K562 (cell line): ENCODE measurements around the gene MEX3A. TPM values are rescaled to one million over a fixed set of nuclear protein-coding genes. Genes with fewer than 3 reads are reported as not detected.

Experiments
- CHD2 ChIP-seq: IDR thresholded peaks from 2 replicates; pipeline ENCODE4 v1.6.1; 2011; ENCODE audit warnings: low read depth, low read length
- MYC ChIP-seq, 2 experiments: fragments of 250-450 bp in 1 of 2; sonication (Bioruptor Pico) in 1 of 2; IDR thresholded peaks; 2 replicates each; pipeline versions ENCODE4 v1.5.1 to v1.6.1; 2012 to 2021; ENCODE audit warnings: low read depth in 2 of 2, borderline replicate concordance in 1 of 2, improper control_type of control experiment in 1 of 2, low read length in 1 of 2, mild to moderate bottlenecking in 1 of 2, moderate library complexity in 1 of 2
- SMAD4 ChIP-seq: fragments of 250-450 bp; sonication (Bioruptor Pico); conservative IDR thresholded peaks from 2 replicates; pipeline ENCODE4 v1.8.0; 2021; ENCODE audit warnings: inconsistent platforms, mild to moderate bottlenecking, moderate library complexity
- TAF15 ChIP-seq: fragments of 200-400 bp; formaldehyde crosslinking; IDR thresholded peaks from 2 replicates; pipeline ENCODE4 v1.6.1; 2017; ENCODE audit warnings: mild to moderate bottlenecking, low read depth, low read length, moderate library complexity
- ZBTB11 ChIP-seq, 3 experiments: fragments of 200-800 bp in 1 of 3; fragments of 250-450 bp in 1 of 3; fragments of 450-650 bp in 1 of 3; sonication (Bioruptor Pico) in 1 of 3; sonication (Bioruptor generic) in 1 of 3; formaldehyde crosslinking in 1 of 3; IDR thresholded peaks; 2 replicates each; pipeline versions ENCODE4 v1.6.1 to v1.8.0; 2016 to 2022; ENCODE audit warnings: mild to moderate bottlenecking in 2 of 3, missing genetic modification characterization in 2 of 3, missing compliant biosample characterization in 1 of 3, moderate library complexity in 1 of 3
- ZFP36 ChIP-seq: fragments of 150-350 bp; IDR thresholded peaks from 2 replicates; pipeline ENCODE4 v1.6.1; 2018; ENCODE audit warnings: low read length, low read depth; ENCODE audit not compliant: partially characterized antibody
- ZNF431 ChIP-seq: sonication (generic); formaldehyde crosslinking; IDR thresholded peaks from 2 replicates; pipeline ENCODE4 v1.8.0; 2022; ENCODE audit warnings: mild to moderate bottlenecking, missing genetic modification reagents
- polyA plus RNA-seq, 8 experiments: library from polyadenylated mRNA; depleted of rRNA in 4 of 8; stranded (reverse) in 5 of 8; unstranded in 3 of 8; fragments of >200 nt; fragmentation: Nextera tagmentation in 2 of 8; fragmentation: Illumina TruSeq in 1 of 8; extraction: Ambion mirVana in 2 of 8; extraction: Trizol in 1 of 8; gene quantifications; 2 replicates each; pipeline versions ENCODE4 v1.2.1 to v1.2.3, GENCODE V29; 2011 to 2014; ENCODE audit warnings: inconsistent platforms in 1 of 8, missing spikeins in 1 of 8
- total RNA-seq, 7 experiments: library from RNA; depleted of rRNA in 6 of 7; stranded (reverse); fragments of >200 nt in 6 of 7; fragmentation: Illumina TruSeq in 2 of 7; extraction: Trizol in 2 of 7; gene quantifications; 2 replicates each; pipeline versions ENCODE4 v1.2.1 to v1.2.3, GENCODE V29; 2011 to 2021; ENCODE audit warnings: low replicate concordance in 1 of 7
- TF ChIP-seq, protein P1 (sequence below), 2 experiments: IDR thresholded peaks; 2 replicates each; pipeline ENCODE4 v1.6.1; 2011; ENCODE audit warnings: borderline replicate concordance in 1 of 2, control low read depth in 1 of 2, low read depth in 1 of 2, low read length in 1 of 2, mild to moderate bottlenecking in 1 of 2, mixed read lengths in 1 of 2, moderate library complexity in 1 of 2; ENCODE audit not compliant: insufficient read depth in 1 of 2, insufficient read length in 1 of 2, poor library complexity in 1 of 2, severe bottlenecking in 1 of 2; ENCODE audit errors: extremely low read depth in 1 of 2
- TF ChIP-seq, protein P2 (sequence below): fragments of 450-650 bp; IDR thresholded peaks from 2 replicates; pipeline ENCODE4 v1.6.1; 2017; ENCODE audit warnings: antibody characterized with exemption, mild to moderate bottlenecking
- TF ChIP-seq, protein P3 (sequence below): fragments of 450-650 bp; IDR thresholded peaks from 2 replicates; pipeline ENCODE4 v1.6.1; 2016; ENCODE audit warnings: missing biosample characterization, missing genetic modification characterization

Gene MEX3A
- total and polyA plus RNA-seq, 9 of the 15 experiments (the other 6 are each of a cell fraction or from before 2014, with no cell fraction given): 0.36 to 13.7 (median 5.2) TPM

DNA sequence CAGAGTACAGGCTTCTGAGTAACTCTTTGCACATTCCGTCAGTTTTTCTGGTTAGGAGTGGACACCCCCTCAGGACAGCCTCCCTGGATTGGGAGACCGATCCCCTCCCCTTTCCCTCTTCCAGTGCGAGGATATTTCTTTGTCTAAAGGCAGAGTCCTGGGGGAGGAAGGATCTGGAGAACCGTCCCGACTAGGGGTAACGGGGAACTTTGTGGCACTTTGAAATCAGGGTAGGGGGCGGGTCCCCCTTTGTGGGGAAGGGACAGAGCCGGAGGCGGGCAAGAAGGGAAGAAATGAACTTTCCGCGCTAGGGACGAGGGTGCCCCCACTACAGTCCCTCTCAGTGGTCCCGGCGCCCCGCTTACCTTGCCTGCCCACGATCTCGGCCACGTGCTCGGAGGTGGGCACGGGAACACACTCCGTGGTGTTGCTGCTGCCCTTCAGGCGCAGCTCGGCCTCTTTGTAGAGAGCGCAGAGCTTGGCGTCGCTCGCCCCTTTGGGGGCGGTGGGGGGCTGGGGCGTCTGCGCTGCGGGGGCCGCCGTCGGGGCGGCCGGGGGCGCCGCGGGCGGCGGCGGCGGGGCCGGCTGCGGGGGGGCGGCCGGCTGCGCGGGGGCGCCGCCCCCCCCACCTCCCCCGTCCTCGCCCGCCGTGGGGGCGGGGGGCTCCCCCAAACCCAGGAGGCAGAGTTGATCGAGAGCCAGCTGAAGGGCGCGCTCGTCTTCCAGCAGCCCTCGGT is 917 bp downstream of the MEX3A start (continued):
- TF ChIP-seq ZBTB11 (CRISPR knock-in tag; IDR thresholded peaks at IDR 0.05): peak in 1 of 3 experiments; percentile 29; a peak in 2 of 6 replicates
- 0 out of 2 replicates have a peak, but pooled peaks have one; percentile 11 for TF ChIP-seq CHD2
- TF ChIP-seq, protein P1, sequence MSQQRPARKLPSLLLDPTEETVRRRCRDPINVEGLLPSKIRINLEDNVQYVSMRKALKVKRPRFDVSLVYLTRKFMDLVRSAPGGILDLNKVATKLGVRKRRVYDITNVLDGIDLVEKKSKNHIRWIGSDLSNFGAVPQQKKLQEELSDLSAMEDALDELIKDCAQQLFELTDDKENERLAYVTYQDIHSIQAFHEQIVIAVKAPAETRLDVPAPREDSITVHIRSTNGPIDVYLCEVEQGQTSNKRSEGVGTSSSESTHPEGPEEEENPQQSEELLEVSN (IDR thresholded peaks at IDR 0.05; ENCODE audit: borderline replicate concordance in 1 of 2, extremely low read depth in 1 of 2, insufficient read depth in 1 of 2, insufficient read length in 1 of 2, low read depth in 1 of 2, low read length in 1 of 2, poor library complexity in 1 of 2, severe bottlenecking in 1 of 2): peak; percentile 66 to 67
- TF ChIP-seq, protein P2, sequence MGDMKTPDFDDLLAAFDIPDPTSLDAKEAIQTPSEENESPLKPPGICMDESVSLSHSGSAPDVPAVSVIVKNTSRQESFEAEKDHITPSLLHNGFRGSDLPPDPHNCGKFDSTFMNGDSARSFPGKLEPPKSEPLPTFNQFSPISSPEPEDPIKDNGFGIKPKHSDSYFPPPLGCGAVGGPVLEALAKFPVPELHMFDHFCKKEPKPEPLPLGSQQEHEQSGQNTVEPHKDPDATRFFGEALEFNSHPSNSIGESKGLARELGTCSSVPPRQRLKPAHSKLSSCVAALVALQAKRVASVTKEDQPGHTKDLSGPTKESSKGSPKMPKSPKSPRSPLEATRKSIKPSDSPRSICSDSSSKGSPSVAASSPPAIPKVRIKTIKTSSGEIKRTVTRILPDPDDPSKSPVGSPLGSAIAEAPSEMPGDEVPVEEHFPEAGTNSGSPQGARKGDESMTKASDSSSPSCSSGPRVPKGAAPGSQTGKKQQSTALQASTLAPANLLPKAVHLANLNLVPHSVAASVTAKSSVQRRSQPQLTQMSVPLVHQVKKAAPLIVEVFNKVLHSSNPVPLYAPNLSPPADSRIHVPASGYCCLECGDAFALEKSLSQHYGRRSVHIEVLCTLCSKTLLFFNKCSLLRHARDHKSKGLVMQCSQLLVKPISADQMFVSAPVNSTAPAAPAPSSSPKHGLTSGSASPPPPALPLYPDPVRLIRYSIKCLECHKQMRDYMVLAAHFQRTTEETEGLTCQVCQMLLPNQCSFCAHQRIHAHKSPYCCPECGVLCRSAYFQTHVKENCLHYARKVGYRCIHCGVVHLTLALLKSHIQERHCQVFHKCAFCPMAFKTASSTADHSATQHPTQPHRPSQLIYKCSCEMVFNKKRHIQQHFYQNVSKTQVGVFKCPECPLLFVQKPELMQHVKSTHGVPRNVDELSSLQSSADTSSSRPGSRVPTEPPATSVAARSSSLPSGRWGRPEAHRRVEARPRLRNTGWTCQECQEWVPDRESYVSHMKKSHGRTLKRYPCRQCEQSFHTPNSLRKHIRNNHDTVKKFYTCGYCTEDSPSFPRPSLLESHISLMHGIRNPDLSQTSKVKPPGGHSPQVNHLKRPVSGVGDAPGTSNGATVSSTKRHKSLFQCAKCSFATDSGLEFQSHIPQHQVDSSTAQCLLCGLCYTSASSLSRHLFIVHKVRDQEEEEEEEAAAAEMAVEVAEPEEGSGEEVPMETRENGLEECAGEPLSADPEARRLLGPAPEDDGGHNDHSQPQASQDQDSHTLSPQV: 0 out of 2 replicates have a peak, but pooled peaks have one; percentile 24
- TF ChIP-seq ZFP36: peak; percentile 58
- TF ChIP-seq, protein P3, sequence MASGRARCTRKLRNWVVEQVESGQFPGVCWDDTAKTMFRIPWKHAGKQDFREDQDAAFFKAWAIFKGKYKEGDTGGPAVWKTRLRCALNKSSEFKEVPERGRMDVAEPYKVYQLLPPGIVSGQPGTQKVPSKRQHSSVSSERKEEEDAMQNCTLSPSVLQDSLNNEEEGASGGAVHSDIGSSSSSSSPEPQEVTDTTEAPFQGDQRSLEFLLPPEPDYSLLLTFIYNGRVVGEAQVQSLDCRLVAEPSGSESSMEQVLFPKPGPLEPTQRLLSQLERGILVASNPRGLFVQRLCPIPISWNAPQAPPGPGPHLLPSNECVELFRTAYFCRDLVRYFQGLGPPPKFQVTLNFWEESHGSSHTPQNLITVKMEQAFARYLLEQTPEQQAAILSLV: no peak
- TF ChIP-seq TAF15: no peak
- peak; percentile 71 for TF ChIP-seq MYC (IDR thresholded peaks at IDR 0.05; ENCODE audit: low read depth, low read length)
- TF ChIP-seq MYC (CRISPR knock-in tag; IDR thresholded peaks at IDR 0.05; ENCODE audit: borderline replicate concordance, low read depth): no peak
- 0 out of 2 replicates have a peak, but pooled peaks have one; percentile 31 for TF ChIP-seq SMAD4 (CRISPR knock-in tag)
- TF ChIP-seq ZNF431 (CRISPR knock-in tag): peak; percentile 24; the same call in 1 of the 2 replicates
